GM19463 (cell line): ENCODE results near the gene CDCA7L.
A peak's percentile ranks its signal among the peaks of the same experiment; 100 is the strongest.

Source experiments
- ATAC-seq: cut with Tn5 transposase; IDR thresholded peaks from one replicate; pipeline ENCODE4 v1.9.1; 2021; ENCODE audit warnings: mild to moderate bottlenecking, moderate library complexity; ENCODE audit not compliant: unreplicated experiment

Gene CDCA7L, protein sequence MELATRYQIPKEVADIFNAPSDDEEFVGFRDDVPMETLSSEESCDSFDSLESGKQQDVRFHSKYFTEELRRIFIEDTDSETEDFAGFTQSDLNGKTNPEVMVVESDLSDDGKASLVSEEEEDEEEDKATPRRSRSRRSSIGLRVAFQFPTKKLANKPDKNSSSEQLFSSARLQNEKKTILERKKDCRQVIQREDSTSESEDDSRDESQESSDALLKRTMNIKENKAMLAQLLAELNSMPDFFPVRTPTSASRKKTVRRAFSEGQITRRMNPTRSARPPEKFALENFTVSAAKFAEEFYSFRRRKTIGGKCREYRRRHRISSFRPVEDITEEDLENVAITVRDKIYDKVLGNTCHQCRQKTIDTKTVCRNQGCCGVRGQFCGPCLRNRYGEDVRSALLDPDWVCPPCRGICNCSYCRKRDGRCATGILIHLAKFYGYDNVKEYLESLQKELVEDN

DNA sequence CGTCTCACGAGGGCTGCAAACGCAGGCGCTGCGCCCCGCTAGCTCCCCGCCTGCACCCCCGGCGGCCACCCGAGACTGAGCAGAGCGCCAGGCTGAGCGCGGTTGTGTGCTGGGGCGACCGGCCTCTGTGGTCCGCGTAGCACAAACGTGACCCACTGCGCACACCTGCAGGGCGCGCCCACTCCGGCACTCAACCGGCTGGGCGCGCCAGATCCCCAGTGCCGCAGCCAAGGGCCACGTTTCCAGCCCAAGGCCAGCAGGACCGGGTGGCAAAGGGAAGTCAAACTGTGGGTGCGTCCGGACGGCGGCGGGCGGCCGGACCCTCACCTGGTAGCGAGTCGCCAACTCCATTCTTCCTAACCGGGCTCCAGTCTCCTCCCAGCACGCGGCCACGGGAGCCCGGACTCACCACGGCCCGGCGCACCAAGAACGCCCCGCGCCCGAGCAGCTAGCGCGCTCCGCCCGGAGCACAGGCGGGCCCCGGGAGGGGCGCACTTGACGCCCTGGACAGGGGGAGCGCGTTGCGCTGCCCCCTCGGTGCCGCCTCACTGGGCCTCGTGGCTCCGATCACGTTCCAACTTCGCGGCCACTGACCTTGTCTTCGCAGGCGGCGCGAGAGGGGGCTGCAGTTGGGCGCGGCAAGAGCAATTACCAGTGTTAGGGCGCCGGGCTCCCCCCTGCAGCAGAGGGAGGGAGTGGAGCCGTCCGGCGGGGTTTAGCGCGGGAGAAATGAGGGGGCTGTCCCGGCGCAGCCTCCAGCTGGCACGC is at the start of gene CDCA7L:
TSS of gene CDCA7L (minus strand) at position 446 of the 768 bp plus-strand sequence. CDS start at position 351, 95 bp downstream.
- ATAC-seq, result peak; percentile 84

DNA sequence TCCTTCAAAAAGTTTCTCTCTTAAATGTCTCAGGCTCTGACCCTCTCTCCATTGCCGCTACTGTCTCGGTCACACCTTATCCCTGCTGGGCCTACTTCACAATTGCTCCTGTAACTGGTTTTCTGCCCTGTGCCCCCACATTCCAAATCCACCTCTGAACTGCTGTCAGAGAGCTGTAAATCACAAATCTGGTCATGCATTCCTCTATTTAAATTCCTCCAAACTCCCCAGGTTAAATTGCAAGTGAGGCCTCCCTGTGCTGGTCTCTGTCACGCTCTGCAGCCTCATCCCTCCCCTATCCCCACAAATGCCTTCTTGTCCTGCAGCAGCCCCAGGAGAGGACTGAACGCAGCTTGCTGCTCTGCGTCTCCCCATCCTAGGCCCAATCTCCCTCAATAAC is 40.4 kb upstream of the CDCA7L start:
- ATAC-seq, result no peak

DNA sequence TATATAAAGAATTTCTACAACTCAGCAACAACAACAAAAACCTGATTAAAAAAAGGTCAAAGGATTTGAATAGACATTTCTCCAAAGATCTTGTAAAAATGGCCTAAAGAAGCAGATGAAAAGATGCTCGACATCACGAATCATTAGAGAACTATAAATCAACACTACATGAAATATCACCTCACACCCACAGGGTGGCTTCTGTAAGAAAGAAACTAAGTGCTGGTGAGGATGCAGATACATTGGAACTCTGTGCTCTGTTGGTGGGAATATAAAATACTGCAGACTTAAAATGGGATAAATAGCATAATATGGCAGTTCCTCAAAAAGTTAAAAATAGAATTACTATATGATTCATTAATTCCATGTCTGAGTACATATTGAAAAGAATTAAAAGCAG is 38.3 kb upstream of the CDCA7L start:
- ATAC-seq, result no peak

DNA sequence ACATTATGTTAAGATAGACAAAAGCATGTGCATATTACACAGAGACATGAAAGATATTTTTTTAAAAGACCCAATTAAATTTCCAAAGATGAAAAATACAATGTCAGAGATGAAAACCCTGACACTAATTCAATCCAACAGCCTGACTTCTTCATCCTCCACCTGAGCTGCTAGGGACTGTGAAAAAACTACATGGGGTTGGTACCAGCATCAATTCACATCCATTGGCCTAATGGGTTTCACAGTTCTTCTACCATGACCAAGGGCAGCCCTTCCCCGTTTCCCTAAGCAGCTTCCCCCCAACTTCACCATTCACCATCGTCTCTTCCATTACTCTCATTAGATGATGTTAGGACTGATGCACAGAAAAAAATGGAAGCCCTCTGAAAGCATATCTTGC is 37.4 kb upstream of the CDCA7L start:
- ATAC-seq, result no peak

DNA sequence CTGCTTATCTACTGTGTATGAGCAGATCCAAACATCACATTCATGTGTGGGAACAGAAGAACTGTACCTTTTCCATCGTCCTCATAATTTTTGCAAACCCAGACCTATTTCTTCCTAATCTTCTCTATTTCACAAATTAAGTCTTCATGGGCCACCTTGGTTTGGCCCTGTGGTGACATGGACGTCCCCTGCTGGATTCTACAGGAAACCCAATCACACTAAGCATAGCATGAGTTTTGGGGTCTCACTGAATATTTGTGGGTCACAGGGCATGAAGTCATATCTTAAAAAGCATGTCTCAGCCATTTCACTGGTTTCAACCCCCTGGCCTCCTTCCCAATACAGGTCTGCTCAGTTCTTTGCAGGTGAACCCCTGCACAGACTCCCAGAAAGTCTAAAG is 35.8 kb upstream of the CDCA7L start:
- ATAC-seq, result no peak

DNA sequence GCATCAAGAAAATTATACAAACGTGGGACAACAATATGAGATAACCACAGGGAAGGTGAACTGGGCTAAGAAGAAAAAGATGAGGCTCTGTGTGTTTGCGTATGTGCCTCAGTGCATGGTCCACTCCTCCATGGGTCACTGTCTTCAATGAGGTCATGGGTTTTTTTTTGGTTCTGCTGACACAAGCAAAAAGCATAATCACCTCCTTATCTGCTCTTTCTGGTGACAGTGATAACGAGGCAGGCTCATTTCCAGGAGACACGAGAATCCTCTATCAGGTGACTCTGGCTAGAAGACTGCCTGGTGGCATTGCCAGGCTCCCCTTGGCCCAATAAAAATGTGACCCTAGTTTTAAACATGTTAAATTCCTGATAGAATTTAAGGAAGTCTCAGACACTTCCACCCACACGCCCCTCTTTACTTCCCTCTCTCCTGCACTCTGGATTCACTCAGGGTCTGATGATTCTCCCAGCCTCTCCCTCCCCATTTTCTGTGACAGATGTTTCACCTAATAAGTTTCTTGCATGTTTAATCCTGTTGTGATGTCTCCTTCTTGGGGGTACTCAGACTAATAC is 35.3 kb upstream of the CDCA7L start:
- no peak for ATAC-seq

DNA sequence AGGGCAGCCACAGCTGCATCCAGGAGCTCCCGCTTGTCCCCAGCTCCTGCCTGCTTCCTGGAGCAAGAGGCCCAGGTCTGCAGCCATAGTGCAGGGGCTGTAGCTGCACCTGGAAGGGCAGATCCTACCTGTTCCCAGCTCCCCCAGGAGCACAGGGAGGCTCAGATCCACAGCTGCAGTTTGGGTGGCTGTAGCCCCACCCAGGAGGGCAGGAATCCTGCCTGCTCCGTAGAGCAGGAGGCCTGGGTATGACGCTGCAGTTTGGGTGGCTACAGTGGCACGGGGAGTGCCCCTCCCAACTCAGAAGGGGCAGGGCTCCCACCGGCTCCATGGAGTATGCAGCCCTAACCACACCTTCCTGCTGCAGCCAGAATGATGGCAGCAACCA is 26.7 kb upstream of the CDCA7L start:
- ATAC-seq, result no peak

DNA sequence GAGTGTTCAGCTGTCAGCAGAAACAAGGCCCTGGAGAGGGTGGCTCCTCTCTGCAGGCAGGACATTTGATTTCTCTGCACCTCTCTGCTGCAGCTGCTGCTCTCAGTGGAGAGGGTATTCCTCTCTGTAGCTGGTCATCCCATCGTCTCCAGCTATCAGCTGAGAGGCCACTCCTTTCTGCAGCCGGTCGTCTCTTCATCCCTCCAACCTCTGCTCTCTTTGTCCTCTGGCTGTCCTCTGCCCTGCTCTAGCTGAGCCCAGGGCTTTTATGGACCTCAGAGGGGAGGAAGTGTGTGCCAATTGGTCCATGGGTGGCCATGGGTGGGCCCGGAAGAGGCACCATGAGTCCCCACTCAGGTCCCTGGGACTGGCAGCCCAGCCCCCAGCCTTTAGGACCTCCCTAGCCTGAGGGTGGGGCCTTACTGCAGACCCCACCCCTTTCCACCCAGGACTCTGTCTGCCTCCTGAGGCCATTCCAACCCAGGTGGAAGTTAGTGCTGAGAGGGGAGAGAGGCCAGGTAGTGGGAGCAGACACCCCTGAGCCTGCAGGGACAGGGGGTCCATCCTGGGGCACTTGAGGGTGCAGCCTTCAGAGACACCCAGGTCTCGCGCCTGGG is 26.2 kb upstream of the CDCA7L start:
- no peak for ATAC-seq

DNA sequence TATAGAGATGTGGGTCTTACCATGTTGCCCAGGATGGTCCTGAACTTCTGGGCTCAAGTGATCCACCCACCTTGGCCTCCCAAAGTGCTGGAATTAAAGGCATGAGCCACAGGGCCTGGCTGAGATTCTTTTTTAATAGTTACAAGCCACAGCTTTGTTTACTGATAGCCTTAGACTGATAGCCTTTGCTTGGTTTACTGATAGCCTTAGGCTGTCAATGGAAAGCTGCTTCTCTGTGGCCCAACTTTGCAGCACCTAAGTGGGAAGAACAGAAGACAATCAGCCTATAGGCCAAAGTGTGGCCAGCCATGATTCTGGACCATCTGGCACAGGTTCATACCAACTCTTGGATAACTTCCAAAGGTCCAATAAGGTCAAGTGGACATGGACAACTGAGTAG is 24.1 kb upstream of the CDCA7L start:
- no peak for ATAC-seq

DNA sequence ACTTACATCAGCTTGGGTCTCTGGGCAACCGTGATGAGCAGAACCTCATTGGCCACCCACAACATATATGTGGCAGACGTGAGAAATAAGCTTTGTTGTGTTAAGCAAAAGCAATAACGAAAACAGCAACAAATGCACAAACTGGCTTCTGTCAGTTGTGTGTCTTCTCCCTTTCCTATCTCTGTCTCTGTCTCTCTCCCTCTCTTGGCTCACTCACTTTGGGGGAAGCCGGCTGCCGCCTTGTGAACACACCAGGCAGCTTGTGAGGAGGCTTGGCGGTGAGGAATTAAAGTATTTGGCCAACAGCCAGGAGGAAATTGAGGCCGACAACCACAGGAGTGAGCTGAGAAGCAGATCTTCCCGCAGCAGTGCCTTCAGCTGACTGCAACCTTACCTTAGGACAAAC is 21.9 kb upstream of the CDCA7L start:
- no peak for ATAC-seq

DNA sequence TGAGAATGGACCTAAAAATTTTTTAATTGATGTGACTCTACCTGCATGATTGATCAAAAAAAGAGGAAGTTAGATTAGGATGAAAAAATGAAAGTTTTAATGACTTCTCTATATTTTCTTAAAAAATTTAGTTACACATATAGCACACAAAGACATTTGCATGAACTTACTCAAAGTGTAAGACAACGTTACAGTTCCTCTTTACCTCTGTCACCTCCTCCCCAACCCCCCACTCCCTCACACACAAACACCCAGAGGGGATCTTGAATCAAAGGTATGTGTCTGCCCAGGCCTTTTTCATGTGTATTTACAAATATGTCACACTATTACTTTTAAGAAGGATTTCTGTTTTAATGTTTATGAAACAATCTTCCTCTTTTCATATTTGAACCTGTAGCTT is 20.6 kb upstream of the CDCA7L start:
- ATAC-seq, result peak; percentile 82

DNA sequence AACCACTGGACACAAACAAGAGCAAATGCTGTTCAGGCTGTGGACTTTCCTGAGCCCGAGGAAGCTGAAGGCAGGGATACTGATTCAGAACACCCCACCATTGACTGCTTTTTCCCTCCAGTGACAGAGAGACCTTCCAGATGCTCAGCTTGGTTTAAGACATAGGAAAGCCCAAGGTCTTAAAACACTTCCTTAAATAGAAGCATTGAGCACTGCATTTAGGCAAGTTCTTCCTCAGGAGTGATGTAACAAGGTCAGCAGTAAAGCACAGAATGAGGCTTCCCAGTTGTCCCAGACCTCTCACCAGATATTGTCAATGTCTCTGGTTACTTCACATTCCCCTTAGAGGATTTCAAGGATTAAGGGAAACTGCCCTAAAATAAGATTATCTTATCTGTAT is 19.6 kb upstream of the CDCA7L start:
- ATAC-seq, result no peak

DNA sequence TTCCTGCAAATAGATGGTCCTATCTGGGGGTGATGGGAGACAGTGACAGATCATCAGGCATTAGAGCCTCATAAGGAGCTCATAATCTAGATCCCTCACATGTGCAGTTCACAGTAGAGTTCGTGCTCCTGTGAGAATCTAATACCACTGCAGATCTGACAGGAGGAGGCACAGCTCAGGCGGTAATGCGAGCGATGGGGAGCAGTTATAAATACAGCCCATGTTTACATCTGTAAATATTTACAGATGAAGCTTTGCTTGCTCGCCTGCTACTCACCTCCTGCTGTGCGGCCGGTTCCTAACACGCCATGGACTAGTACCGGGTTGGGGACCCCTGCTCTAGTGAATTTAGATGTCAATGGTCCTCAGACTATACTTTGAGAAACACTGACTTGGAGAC is 17.0 kb upstream of the CDCA7L start:
- ATAC-seq, result no peak

DNA sequence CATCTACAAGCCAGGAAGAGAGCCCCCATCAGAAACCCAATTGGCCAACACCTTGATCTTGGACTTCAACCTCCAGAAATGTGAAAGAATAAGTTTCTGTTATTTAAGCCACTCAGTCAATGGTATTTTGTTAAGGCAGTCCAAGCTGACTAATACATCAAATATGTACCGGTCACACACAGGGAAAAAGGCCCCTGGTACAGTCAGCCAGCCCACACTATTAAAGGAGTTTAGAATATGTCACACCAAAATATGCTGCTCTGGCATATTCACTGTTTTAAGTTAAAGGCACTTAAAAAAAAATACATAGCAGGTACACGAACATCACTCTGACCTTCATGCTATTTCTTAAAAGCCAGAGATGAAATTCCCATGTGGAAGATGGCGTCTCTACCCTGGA is 15.2 kb upstream of the CDCA7L start:
- ATAC-seq, result no peak

DNA sequence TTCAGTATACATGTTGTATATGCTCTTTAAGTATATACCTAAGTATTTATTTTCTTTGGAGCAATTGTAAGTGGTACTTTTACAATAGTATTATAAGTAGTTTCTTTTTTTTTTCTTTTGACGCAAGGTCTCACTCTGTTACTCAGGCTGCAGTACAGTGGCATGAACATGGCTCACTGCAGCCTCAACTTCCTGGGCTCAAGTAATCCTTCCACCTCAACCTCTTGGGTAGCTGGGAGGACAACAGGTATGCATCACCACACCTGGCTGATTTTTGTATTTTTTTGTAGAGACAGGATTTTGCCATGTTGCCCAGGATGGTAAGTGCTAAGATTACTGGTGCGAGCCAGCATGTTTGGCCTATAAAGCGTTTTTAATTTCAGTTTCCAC is 13.7 kb upstream of the CDCA7L start:
- ATAC-seq, result no peak

DNA sequence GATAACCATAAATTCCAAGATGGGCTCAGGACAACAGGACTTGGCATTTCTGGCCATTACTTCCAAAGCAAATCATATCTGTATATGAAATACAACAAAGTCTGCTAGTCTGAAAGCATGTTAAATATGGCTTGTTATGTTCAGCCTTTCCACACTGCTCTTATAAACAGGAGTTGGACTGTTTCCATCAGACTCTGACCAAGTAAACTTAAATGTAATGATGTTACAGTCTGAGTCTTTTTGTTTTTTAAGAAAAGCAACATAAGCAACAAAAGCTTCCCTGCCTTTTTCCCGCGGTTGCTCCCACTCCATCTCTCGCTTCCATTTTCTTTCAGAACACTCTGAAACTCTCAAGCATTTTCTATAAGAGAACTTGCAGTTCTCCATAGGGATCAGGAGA is 8.1 kb upstream of the CDCA7L start:
- no peak for ATAC-seq

DNA sequence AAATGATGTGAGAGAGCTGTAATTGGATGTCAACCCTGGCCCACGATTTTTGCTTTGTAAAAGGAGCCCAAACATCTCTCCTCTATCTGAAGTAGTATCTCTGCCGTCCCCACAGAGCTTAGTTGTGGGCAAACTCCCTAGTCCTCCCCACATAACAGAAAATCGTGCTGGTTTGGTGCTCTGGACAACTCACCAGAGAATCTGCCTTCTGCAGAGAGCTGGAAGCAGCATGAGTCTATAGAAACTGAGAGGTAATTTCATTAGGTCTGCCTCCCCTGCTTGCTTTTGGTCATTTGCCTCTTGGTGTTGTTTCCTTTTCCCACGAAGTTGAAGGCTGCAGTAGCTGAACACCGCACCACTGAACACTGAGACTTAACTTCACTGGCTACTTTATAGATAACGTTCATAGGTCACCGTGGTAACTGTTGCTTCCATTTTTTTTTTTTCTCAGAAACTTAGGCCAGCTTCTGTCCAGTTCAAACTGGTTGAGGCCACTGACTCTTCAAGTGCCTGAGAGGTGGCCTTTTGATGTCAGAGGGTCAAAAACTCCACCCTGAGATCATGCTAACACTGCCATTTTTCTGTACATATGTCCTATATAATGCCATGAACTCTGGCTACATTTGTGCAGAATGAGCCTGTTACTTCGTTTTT is 3.3 kb upstream of the CDCA7L start:
- ATAC-seq, result no peak

DNA sequence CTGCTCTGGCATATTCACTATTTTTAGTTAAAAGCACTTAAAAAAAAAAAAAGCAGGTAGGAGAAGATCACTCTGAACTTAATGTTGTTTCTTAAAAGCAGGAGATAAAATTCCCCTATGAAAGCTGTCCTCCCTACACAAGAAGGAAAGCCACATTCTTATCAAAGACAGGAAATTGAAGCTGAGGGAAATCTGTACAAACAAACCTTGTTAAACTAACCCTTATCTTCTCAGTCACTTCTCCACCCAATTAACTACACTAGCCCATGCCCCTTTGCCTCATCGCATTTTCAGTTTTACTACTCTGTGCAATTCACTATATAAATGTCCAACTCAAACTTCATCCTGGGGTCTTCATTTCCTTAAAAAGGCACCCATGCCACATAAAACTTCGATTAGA is 2.7 kb upstream of the CDCA7L start:
- ATAC-seq, result no peak

DNA sequence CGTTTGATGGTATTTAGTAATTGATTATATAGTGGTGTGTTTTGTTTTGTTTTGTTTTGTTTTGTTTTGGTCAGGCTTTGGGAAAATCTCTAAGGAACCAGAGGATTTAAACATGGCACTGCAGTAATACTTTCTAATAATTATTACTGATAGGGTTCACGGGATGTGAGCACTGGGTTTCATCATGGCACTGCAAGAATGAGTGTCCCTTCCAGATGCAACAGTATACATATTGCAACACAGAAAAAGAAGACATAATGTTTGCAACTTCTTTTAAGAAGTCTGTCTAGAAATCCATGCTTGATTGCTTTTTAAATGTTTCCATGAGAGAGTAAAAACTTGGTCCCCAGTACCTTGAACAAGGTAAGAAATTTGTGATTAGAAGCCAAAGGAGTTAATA is 2.2 kb upstream of the CDCA7L start:
- ATAC-seq, result no peak

DNA sequence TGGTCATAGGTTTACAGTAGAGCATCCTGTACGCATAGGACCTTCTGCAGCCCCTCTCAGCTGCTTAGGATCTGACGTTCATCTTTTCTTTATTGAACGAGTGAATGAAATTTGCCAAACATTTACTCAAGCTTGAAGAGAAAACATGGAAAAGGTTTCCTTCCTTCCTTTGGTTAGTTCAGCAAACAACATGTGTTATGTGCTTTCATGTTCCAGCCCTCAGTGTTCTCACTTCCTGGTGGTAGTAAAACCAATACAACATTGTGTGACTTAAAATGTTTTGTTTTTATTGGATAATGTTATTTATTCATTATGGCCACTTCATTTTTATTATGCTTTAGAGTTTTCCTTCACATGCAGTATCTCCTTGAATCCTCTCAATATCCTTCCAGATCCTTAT is 1.4 kb upstream of the CDCA7L start:
- no peak for ATAC-seq

DNA sequence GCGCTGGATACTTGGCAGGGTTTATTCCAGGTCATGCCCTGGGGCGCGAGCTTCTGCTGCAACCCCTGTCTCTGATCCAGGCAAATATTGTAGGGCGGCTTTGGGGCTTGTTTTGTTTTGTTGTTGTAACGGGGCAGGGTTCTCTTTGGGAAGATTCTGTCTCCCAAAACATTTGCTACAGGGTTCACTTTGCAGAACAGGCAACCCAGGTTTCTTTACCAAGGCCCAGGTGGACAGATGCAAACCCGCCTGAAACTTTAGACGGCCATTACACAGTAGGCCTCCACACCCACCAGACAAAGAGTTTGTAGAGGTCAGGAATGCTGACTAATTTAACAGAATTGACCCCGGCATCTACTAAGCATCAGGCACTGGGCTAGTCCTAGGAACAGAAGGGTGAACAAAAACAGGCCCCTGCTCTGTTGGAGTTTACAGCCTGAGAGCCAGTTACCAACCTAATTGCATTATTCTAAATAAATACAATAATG is 567 bp upstream of the CDCA7L start:
- no peak for ATAC-seq
